Measurements from ENCODE around the gene MARK1. TPM values are rescaled to one million over a fixed set of nuclear protein-coding genes. Genes with fewer than 3 reads are reported as not detected.

MARK1 gene
- total RNA-seq, 2 donors from 2014 or later = 7.2 to 20.9 TPM

GRCh38 chr1:220694866-220695382 lies 167.0 kb downstream of the MARK1 start:
- H3K4me1 ChIP-seq (replicated peaks) = no peaks in the 10 kb centered on the region
- no peak overlapping the region for H3K4me3 ChIP-seq
- intact Hi-C loops (cut with DNase I) = loop anchor here (5.0 kb wide), 2 partner anchors 37 to 82 kb away; no protein-coding TSS in a partner anchor
- WGBS = 97% methylated on average over 8 of the region's 8 CpGs
- no peak for DNase-seq (ENCODE audit: low spot score)
- TF ChIP-seq CTCF (IDR thresholded peaks at IDR 0.05) = no peak
- TF ChIP-seq POLR2AphosphoS5 (IDR thresholded peaks at IDR 0.05) = no peak
- TF ChIP-seq POLR2A (IDR thresholded peaks at IDR 0.05) = no peak
- H3K27ac ChIP-seq = no peak overlapping the region
- H3K36me3 ChIP-seq = no peaks in the 10 kb centered on the region
- no peaks in the 10 kb centered on the region for H3K27me3 ChIP-seq (replicated peaks; ENCODE audit: insufficient read depth)
- no peaks in the 10 kb centered on the region for H3K9me3 ChIP-seq

DNA sequence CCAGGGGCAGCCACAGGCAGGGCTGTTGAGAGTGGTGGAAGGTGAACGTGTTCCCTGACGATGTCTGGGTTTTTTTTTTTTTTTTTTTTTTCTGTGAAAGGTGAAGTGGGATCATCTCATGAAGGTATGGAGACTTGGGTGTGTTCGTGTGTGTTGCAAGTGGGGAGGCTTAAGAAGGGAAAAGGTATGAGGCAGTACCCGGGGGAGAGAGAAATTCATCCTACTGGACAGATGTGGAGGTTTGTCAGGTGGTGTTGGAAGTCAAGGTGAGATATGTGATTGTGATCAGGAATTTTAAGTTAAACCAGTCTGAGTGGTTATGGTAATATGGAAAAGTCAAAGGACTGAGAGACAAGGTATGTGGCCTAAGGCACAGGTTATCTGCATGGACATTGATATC lies 167.5 kb downstream of the MARK1 start:
- intact Hi-C loops (cut with DNase I) = no loop called here
- DNase-seq (ENCODE audit: low spot score) = no peak
- TF ChIP-seq POLR2AphosphoS5 (IDR thresholded peaks at IDR 0.05) = no peak
- TF ChIP-seq POLR2A (IDR thresholded peaks at IDR 0.05) = no peak
- no peak for TF ChIP-seq CTCF (IDR thresholded peaks at IDR 0.05)
- no peaks in the 10 kb centered on the region for H3K9me3 ChIP-seq
- WGBS = 93% methylated on average over 4 of the region's 4 CpGs
- no peaks in the 10 kb centered on the region for H3K36me3 ChIP-seq
- H3K4me3 ChIP-seq = no peak overlapping the region
- no peaks in the 10 kb centered on the region for H3K27me3 ChIP-seq (replicated peaks; ENCODE audit: insufficient read depth)
- H3K4me1 ChIP-seq (replicated peaks) = no peaks in the 10 kb centered on the region
- no peak overlapping the region for H3K27ac ChIP-seq

- Histone ChIP-seq H3K36me3 (no peaks in the 10 kb centered on the region), H3K27me3 (replicated peaks; ENCODE audit: insufficient read depth) (no peaks in the 10 kb centered on the region), H3K27ac (no peak overlapping the region), H3K4me1 (replicated peaks) (no peaks in the 10 kb centered on the region), H3K9me3 (no peaks in the 10 kb centered on the region), H3K4me3 (no peak overlapping the region)
- no peak for TF ChIP-seq CTCF (IDR thresholded peaks at IDR 0.05)
- WGBS = 94% methylated on average over 16 of the region's 16 CpGs
- DNase-seq (ENCODE audit: low spot score) = no peak
- intact Hi-C loops (cut with DNase I) = no loop called here
Observed at GRCh38 chr1:220696226-220696862, 168.4 kb downstream of the MARK1 start.

- Histone ChIP-seq H3K4me3 (no peak overlapping the region), H3K4me1 (replicated peaks) (no peaks in the 10 kb centered on the region), H3K27ac (no peak overlapping the region), H3K36me3 (no peaks in the 10 kb centered on the region), H3K27me3 (replicated peaks; ENCODE audit: insufficient read depth) (no peaks in the 10 kb centered on the region), H3K9me3 (no peaks in the 10 kb centered on the region)
- DNase-seq (ENCODE audit: low spot score) = no peak
- WGBS = 68% methylated on average over 9 of the region's 9 CpGs
- intact Hi-C loops (cut with DNase I) = no loop called here
- TF ChIP-seq CTCF (IDR thresholded peaks at IDR 0.05) = no peak
- TF ChIP-seq POLR2AphosphoS5 (IDR thresholded peaks at IDR 0.05) = no peak
- TF ChIP-seq POLR2A (IDR thresholded peaks at IDR 0.05) = no peak
Observed at GRCh38 chr1:220696863-220697231, 168.9 kb downstream of the MARK1 start.

GRCh38 chr1:220697326-220697725 lies 169.4 kb downstream of the MARK1 start:
- Histone ChIP-seq H3K4me1 (replicated peaks) (no peaks in the 10 kb centered on the region), H3K4me3 (no peak overlapping the region), H3K36me3 (no peaks in the 10 kb centered on the region), H3K27ac (no peak overlapping the region), H3K27me3 (replicated peaks; ENCODE audit: insufficient read depth) (no peaks in the 10 kb centered on the region), H3K9me3 (no peaks in the 10 kb centered on the region)
- WGBS = 92% methylated on average over 6 of the region's 6 CpGs
- intact Hi-C loops (cut with DNase I) = no loop called here
- TF ChIP-seq POLR2AphosphoS5 (IDR thresholded peaks at IDR 0.05) (no peak), POLR2A (IDR thresholded peaks at IDR 0.05) (no peak), CTCF (IDR thresholded peaks at IDR 0.05) (no peak)
- DNase-seq (ENCODE audit: low spot score) = no peak

Measured in prostate gland (tissue), 2 donors.